Osteoblast (primary cell): ENCODE results near the gene ATP2B3. TPM values are rescaled to one million over a fixed set of nuclear protein-coding genes. Genes with fewer than 3 reads are reported as not detected.

Experiments used
- DNase-seq: peaks from one replicate; pipeline ENCODE4 v3.0.0; 2011; ENCODE audit warnings: low spot score, mixed read lengths; ENCODE audit not compliant: insufficient read length; ENCODE audit errors: missing footprints
- H2AFZ ChIP-seq: 2 replicates; pipeline ENCODE4 v1.6.0; 2011; ENCODE audit warnings: mild to moderate bottlenecking, low read length
- H3K27ac ChIP-seq: 2 replicates; pipeline ENCODE4 v1.5.1; 2011; ENCODE audit warnings: mild to moderate bottlenecking, low read depth, low read length, moderate library complexity
- H3K27me3 ChIP-seq: 2 replicates; pipeline ENCODE4 v1.6.0; 2012; ENCODE audit warnings: mild to moderate bottlenecking, control low read depth, inconsistent platforms, low read length, moderate library complexity; ENCODE audit not compliant: insufficient read depth
- H3K36me3 ChIP-seq: 2 replicates; pipeline ENCODE4 v1.5.1; 2011; ENCODE audit warnings: mild to moderate bottlenecking, low read length, control low read depth, moderate library complexity; ENCODE audit not compliant: insufficient read depth
- H3K4me1 ChIP-seq: 2 replicates; pipeline ENCODE4 v1.5.1; 2011; ENCODE audit warnings: mild to moderate bottlenecking, low read length, control low read depth, moderate library complexity; ENCODE audit not compliant: insufficient read depth
- H3K4me2 ChIP-seq: 2 replicates; pipeline ENCODE4 v1.6.0; 2011; ENCODE audit warnings: mild to moderate bottlenecking, low read length; ENCODE audit not compliant: insufficient read depth
- H3K4me3 ChIP-seq: fragments of 200-600 bp; sonication (generic); 3 replicates; pipeline ENCODE4 v1.5.1; 2012; ENCODE audit warnings: mild to moderate bottlenecking, low read length, inconsistent platforms; ENCODE audit not compliant: insufficient read depth
- H3K79me2 ChIP-seq: 2 replicates; pipeline ENCODE4 v1.6.0; 2012; ENCODE audit warnings: mild to moderate bottlenecking, low read length, control low read depth, inconsistent platforms; ENCODE audit not compliant: insufficient read depth
- H3K9me3 ChIP-seq: 2 replicates; pipeline ENCODE4 v1.5.1; 2011; ENCODE audit warnings: low read depth, low read length, control low read depth
- H4K20me1 ChIP-seq: 2 replicates; pipeline ENCODE4 v1.6.0; 2012; ENCODE audit warnings: mild to moderate bottlenecking, low read length, control low read depth; ENCODE audit not compliant: insufficient read depth
- CTCF ChIP-seq: IDR thresholded peaks from 2 replicates; pipeline ENCODE4 v1.5.1; 2011; ENCODE audit warnings: mild to moderate bottlenecking, low read depth, low read length, moderate library complexity; ENCODE audit errors: extremely low read depth
- total RNA-seq: library from RNA; depleted of rRNA; stranded (reverse); fragments of >200 nt; gene quantifications from 2 replicates; pipeline ENCODE4 v1.2.3, GENCODE V29; 2012

Gene ATP2B3
- total RNA-seq, 1 donor, result not detected

GRCh38 chrX:153544727-153545126, 27.3 kb downstream of the ATP2B3 start:
- Histone ChIP-seq H3K36me3 (no peaks in the 10 kb centered on the region), H3K79me2 (no peaks in the 10 kb centered on the region), H2AFZ (no peak overlapping the region), H3K4me2 (no peak overlapping the region), H3K27me3 (no peaks in the 10 kb centered on the region), H4K20me1 (no peaks in the 10 kb centered on the region), H3K27ac (no peak overlapping the region), H3K9me3 (no peaks in the 10 kb centered on the region), H3K4me1 (no peaks in the 10 kb centered on the region), H3K4me3 (no peak overlapping the region)
- DNase-seq, result no peak
- TF ChIP-seq CTCF, result no peak

GRCh38 chrX:153546386-153546785, 28.9 kb downstream of the ATP2B3 start:
- no peak for DNase-seq
- Histone ChIP-seq H3K36me3 (no peaks in the 10 kb centered on the region), H3K27ac (no peak overlapping the region), H3K9me3 (no peaks in the 10 kb centered on the region), H3K27me3 (no peaks in the 10 kb centered on the region), H3K79me2 (no peaks in the 10 kb centered on the region), H3K4me3 (no peak overlapping the region), H3K4me2 (no peak overlapping the region), H3K4me1 (no peaks in the 10 kb centered on the region), H2AFZ (no peak overlapping the region), H4K20me1 (no peaks in the 10 kb centered on the region)
- no peak for TF ChIP-seq CTCF

- DNase-seq, result no peak
- no peak for TF ChIP-seq CTCF
- H3K36me3 ChIP-seq, result no peaks in the 10 kb centered on the region
- no peaks in the 10 kb centered on the region for H4K20me1 ChIP-seq
- no peak overlapping the region for H3K27ac ChIP-seq
- no peaks in the 10 kb centered on the region for H3K9me3 ChIP-seq
- H2AFZ ChIP-seq, result no peak overlapping the region
- no peaks in the 10 kb centered on the region for H3K27me3 ChIP-seq
- no peak overlapping the region for H3K4me2 ChIP-seq
- H3K79me2 ChIP-seq, result no peaks in the 10 kb centered on the region
- H3K4me3 ChIP-seq, result no peak overlapping the region
- no peaks in the 10 kb centered on the region for H3K4me1 ChIP-seq
Observed at GRCh38 chrX:153547195-153547594, 29.8 kb downstream of the ATP2B3 start.

- Histone ChIP-seq H3K4me3 (no peak overlapping the region), H3K4me1 (no peaks in the 10 kb centered on the region), H2AFZ (no peak overlapping the region), H3K9me3 (no peaks in the 10 kb centered on the region), H3K4me2 (no peak overlapping the region), H3K36me3 (no peaks in the 10 kb centered on the region), H4K20me1 (no peaks in the 10 kb centered on the region), H3K79me2 (no peaks in the 10 kb centered on the region), H3K27ac (no peak overlapping the region), H3K27me3 (no peaks in the 10 kb centered on the region)
- no peak for TF ChIP-seq CTCF
- no peak for DNase-seq
Observed at GRCh38 chrX:153549231-153549630, 31.8 kb downstream of the ATP2B3 start.
